OCI-LY3 (cell line): ENCODE results near the gene LIN7C.
"Not testable (repeated sequence)": the region's sequence is repeated elsewhere in the genome, so short reads cannot be mapped to it uniquely, and the experiment has no call there.

Experiments used
- H2AFZ ChIP-seq: fragments of 200-600, 300-600 bp; shearing (Covaris generic); 2 replicates; pipeline ENCODE4 v1.6.0; 2014; ENCODE audit warnings: antibody characterized with exemption, low read depth, low read length
- H3K27ac ChIP-seq: fragments of 200-600, 300-600 bp; sonication (generic); 2 replicates; pipeline ENCODE4 v1.5.1; 2014; ENCODE audit warnings: mild to moderate bottlenecking, low read length, moderate library complexity, mixed read lengths
- H3K27me3 ChIP-seq: fragments of 200-600, 300-600 bp; sonication (generic); 2 replicates; pipeline ENCODE4 v1.6.1; 2014; ENCODE audit warnings: low read depth, low read length, mixed read lengths
- H3K36me3 ChIP-seq: fragments of 200-600, 300-600 bp; sonication (generic); replicated peaks from 2 replicates; pipeline ENCODE3; 2014; ENCODE audit warnings: low read depth, low read length, mixed read lengths
- H3K4me1 ChIP-seq: fragments of 300-600, 200-600 bp; sonication (generic); 2 replicates; pipeline ENCODE4 v1.6.1; 2014; ENCODE audit warnings: low read length, mixed read lengths
- H3K4me2 ChIP-seq: fragments of 200-600, 300-600 bp; sonication (generic); 2 replicates; pipeline ENCODE4 v1.6.1; 2014; ENCODE audit warnings: low read length, mixed read lengths
- H3K4me3 ChIP-seq: fragments of 300-600, 200-600 bp; sonication (generic); 2 replicates; pipeline ENCODE4 v1.5.1; 2014; ENCODE audit warnings: antibody characterized with exemption, mild to moderate bottlenecking, low read length, moderate library complexity
- H3K79me2 ChIP-seq: fragments of 300-600, 200-600 bp; shearing (Covaris generic); 2 replicates; pipeline ENCODE4 v1.6.1; 2014; ENCODE audit warnings: mild to moderate bottlenecking, low read length, mixed read lengths
- H3K9ac ChIP-seq: fragments of 300-600, 200-600 bp; shearing (Covaris generic); 2 replicates; pipeline ENCODE4 v1.6.0; 2014; ENCODE audit warnings: mild to moderate bottlenecking, low read length, moderate library complexity
- H3K9me3 ChIP-seq: fragments of 200-600, 300-600 bp; shearing (Covaris generic); 2 replicates; pipeline ENCODE4 v1.6.1; 2014; ENCODE audit warnings: low read length, mixed read lengths; ENCODE audit not compliant: insufficient read depth
- H4K20me1 ChIP-seq: fragments of 200-600, 300-600 bp; sonication (generic); 2 replicates; pipeline ENCODE4 v1.6.1; 2016; ENCODE audit warnings: low read length, mixed read lengths; ENCODE audit not compliant: insufficient read depth
- EZH2phosphoT487 ChIP-seq: fragments of 200-600 bp; shearing (Covaris generic); IDR thresholded peaks from 2 replicates; pipeline ENCODE4 v1.6.1; 2018; ENCODE audit warnings: antibody characterized with exemption, mixed run types, low read depth
- TF ChIP-seq, protein P1 (sequence below): fragments of 200-600, 300-600 bp; sonication (generic); IDR thresholded peaks from 2 replicates; pipeline ENCODE4 v1.5.1; 2014; ENCODE audit warnings: antibody characterized with exemption, low read length, low read depth

Gene LIN7C

DNA sequence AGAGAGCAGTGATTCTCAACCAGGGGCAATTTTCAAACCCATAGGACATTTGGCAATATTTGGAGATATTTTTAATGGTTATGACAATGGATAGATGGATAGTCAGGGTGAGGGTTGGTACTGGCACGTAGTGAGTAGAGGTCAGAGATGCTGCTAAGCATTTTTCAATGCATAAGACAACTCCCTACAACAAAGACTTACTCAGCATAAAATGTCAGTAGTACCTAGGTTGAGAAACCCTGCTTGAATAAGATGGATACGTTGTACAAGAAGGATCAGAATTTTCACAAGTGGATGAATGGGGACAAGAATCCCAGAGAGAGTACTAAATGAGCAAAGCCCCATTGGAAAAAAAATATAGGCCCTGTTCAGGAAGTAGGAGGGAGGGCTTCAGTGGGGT, 11.9 kb upstream of the LIN7C start:
- Histone ChIP-seq H4K20me1 (no peaks in the 10 kb centered on the region), H3K9me3 (no peaks in the 10 kb centered on the region), H3K4me3 (no peak overlapping the region), H3K4me2 (no peak overlapping the region), H2AFZ (no peak overlapping the region), H3K9ac (no peak overlapping the region), H3K79me2 (no peaks in the 10 kb centered on the region), H3K27me3 (no peaks in the 10 kb centered on the region), H3K4me1 (no peaks in the 10 kb centered on the region), H3K36me3 (no peaks in the 10 kb centered on the region), H3K27ac (no peak overlapping the region)
- TF ChIP-seq, protein P1, sequence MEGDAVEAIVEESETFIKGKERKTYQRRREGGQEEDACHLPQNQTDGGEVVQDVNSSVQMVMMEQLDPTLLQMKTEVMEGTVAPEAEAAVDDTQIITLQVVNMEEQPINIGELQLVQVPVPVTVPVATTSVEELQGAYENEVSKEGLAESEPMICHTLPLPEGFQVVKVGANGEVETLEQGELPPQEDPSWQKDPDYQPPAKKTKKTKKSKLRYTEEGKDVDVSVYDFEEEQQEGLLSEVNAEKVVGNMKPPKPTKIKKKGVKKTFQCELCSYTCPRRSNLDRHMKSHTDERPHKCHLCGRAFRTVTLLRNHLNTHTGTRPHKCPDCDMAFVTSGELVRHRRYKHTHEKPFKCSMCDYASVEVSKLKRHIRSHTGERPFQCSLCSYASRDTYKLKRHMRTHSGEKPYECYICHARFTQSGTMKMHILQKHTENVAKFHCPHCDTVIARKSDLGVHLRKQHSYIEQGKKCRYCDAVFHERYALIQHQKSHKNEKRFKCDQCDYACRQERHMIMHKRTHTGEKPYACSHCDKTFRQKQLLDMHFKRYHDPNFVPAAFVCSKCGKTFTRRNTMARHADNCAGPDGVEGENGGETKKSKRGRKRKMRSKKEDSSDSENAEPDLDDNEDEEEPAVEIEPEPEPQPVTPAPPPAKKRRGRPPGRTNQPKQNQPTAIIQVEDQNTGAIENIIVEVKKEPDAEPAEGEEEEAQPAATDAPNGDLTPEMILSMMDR, result no peak

DNA sequence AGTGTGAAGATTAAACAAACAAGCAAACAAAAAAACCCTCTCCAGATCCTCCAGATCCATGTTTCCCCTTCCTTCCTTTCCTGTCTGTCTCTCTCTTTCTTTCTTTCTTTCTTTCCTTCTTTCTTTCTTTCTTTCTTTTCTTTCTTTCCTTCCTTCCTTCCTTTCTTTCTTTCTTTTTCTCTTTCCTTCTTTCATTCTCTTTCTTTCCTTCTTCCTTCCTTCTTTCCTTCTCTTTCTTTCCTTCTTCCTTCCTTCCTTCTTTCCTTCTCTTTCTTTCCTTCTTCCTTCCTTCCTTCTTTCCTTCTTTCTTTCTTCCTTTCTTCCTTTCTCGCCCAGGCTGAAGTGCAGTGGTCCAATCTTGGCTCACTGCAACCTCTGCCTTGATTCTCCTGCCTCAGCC, 10.9 kb upstream of the LIN7C start:
- not testable (repeated sequence) for H3K79me2 ChIP-seq, H3K27ac ChIP-seq, H3K9ac ChIP-seq, H3K36me3 ChIP-seq, H3K4me3 ChIP-seq, H4K20me1 ChIP-seq, H3K27me3 ChIP-seq, H3K4me1 ChIP-seq, H3K4me2 ChIP-seq, H3K9me3 ChIP-seq, H2AFZ ChIP-seq

- Histone ChIP-seq H3K9me3 (no peaks in the 10 kb centered on the region), H3K79me2 (no peaks in the 10 kb centered on the region), H3K4me1 (no peaks in the 10 kb centered on the region), H3K9ac (no peak overlapping the region), H3K4me3 (no peak overlapping the region), H2AFZ (no peak overlapping the region), H3K36me3 (no peaks in the 10 kb centered on the region), H4K20me1 (no peaks in the 10 kb centered on the region), H3K4me2 (no peak overlapping the region), H3K27ac (no peak overlapping the region), H3K27me3 (no peaks in the 10 kb centered on the region)
- no peak for TF ChIP-seq EZH2phosphoT487
- TF ChIP-seq, protein P1, result no peak
These were observed 8.0 kb upstream of the LIN7C start for GRCh38 chr11:27514558-27514957.

GRCh38 chr11:27514076-27514475, 7.5 kb upstream of the LIN7C start:
- no peaks in the 10 kb centered on the region for H3K4me1 ChIP-seq
- H3K27me3 ChIP-seq, result no peaks in the 10 kb centered on the region
- H4K20me1 ChIP-seq, result no peaks in the 10 kb centered on the region
- no peak for TF ChIP-seq EZH2phosphoT487
- TF ChIP-seq, protein P1, result no peak
- H3K4me3 ChIP-seq, result no peak overlapping the region
- H3K79me2 ChIP-seq, result no peaks in the 10 kb centered on the region
- H3K36me3 ChIP-seq, result no peaks in the 10 kb centered on the region
- no peak overlapping the region for H2AFZ ChIP-seq
- no peak overlapping the region for H3K9ac ChIP-seq
- H3K27ac ChIP-seq, result no peak overlapping the region
- no peaks in the 10 kb centered on the region for H3K9me3 ChIP-seq
- no peak overlapping the region for H3K4me2 ChIP-seq

GRCh38 chr11:27513389-27513788, 6.8 kb upstream of the LIN7C start:
- no peaks in the 10 kb centered on the region for H3K27me3 ChIP-seq
- no peak overlapping the region for H3K4me3 ChIP-seq
- no peak for TF ChIP-seq EZH2phosphoT487
- TF ChIP-seq, protein P1, result no peak
- no peak overlapping the region for H2AFZ ChIP-seq
- H3K36me3 ChIP-seq, result no peaks in the 10 kb centered on the region
- H3K9me3 ChIP-seq, result no peaks in the 10 kb centered on the region
- no peaks in the 10 kb centered on the region for H3K4me1 ChIP-seq
- no peak overlapping the region for H3K4me2 ChIP-seq
- H4K20me1 ChIP-seq, result no peaks in the 10 kb centered on the region
- no peak overlapping the region for H3K9ac ChIP-seq
- H3K79me2 ChIP-seq, result no peaks in the 10 kb centered on the region
- H3K27ac ChIP-seq, result no peak overlapping the region
